Esophagus muscularis mucosa (tissue), 4 donors: ENCODE measurements around the gene SH3BGRL2. TPM values are rescaled to one million over a fixed set of nuclear protein-coding genes. Genes with fewer than 3 reads are reported as not detected.

Experiments
- DNase-seq: peaks from one replicate; pipeline ENCODE4 v3.0.0-alpha.2; 2017; ENCODE audit errors: extremely low spot score
- H3K27ac ChIP-seq, 4 donors: fragments of 200-600 bp; sonication (generic); replicated peaks in 1 of 4; 1 replicate in 3 of 4; 2 replicates in 1 of 4; pipeline ENCODE4 v1.5.1; 2016 to 2019; ENCODE audit warnings: mild to moderate bottlenecking in 1 of 4
- H3K27me3 ChIP-seq, 4 donors: fragments of 200-600 bp; sonication (generic); one replicate each; pipeline versions ENCODE4 v1.5.1 to v1.6.0; 2016 to 2019
- H3K36me3 ChIP-seq, 4 donors: fragments of 200-600 bp; sonication (generic); one replicate each; pipeline ENCODE4 v1.5.1; 2016 to 2019
- H3K4me1 ChIP-seq, 4 donors: fragments of 200-600 bp; sonication (generic); one replicate each; pipeline ENCODE4 v1.5.1; 2016 to 2019
- H3K4me3 ChIP-seq, 4 donors: fragments of 200-600 bp; sonication (generic); 1 replicate in 2 of 4; 2 replicates in 2 of 4; pipeline ENCODE4 v1.5.1; 2016 to 2019; ENCODE audit warnings: mild to moderate bottlenecking in 4 of 4, moderate library complexity in 1 of 4
- H3K9me3 ChIP-seq, 4 donors: fragments of 200-600 bp; sonication (generic); 1 replicate in 3 of 4; 2 replicates in 1 of 4; pipeline ENCODE4 v1.5.1; 2016 to 2019
- EP300 ChIP-seq: sonication (generic); formaldehyde crosslinking; IDR thresholded peaks from one replicate; pipeline ENCODE4 v1.6.1; 2017; ENCODE audit warnings: antibody characterized with exemption
- POLR2A ChIP-seq: fragments of 450-650 bp; IDR thresholded peaks from one replicate; pipeline ENCODE4 v1.6.1; 2017; ENCODE audit warnings: antibody characterized with exemption, moderate library complexity, mild to moderate bottlenecking, low read depth
- POLR2AphosphoS5 ChIP-seq, 2 donors: sonication (generic); formaldehyde crosslinking; IDR thresholded peaks; one replicate each; pipeline ENCODE4 v1.6.1; 2017; ENCODE audit warnings: antibody characterized with exemption in 2 of 2
- WGBS: methylation state at CpG from one replicate; pipeline ENCODE4 v1.1.5; 2018; 5-methylcytosine and 5-hydroxymethylcytosine counted together
- intact Hi-C: fragments of 100-400 bp; cut with DNase I; formaldehyde crosslinking; loops from one replicate; pipeline ENCODE4 v1.15.1; 2023
- total RNA-seq, 4 donors: library from RNA; depleted of rRNA; stranded (reverse); fragments of >200 nt; gene quantifications; one replicate each; pipeline versions ENCODE4 v1.1.0 to v1.2.1, GENCODE V29; 2016
- TF ChIP-seq, protein P1 (sequence below), 3 experiments: fragments of 200-600 bp in 2 of 3; fragments of 450-650 bp in 1 of 3; sonication (generic) in 2 of 3; IDR thresholded peaks; one replicate each; pipeline ENCODE4 v1.5.1; 2017 to 2019; ENCODE audit warnings: antibody characterized with exemption in 3 of 3, mild to moderate bottlenecking in 2 of 3, moderate library complexity in 1 of 3

SH3BGRL2 gene
- total RNA-seq = 10 to 100 TPM; 22.8 to 34.1 (median 31.6) TPM

DNA sequence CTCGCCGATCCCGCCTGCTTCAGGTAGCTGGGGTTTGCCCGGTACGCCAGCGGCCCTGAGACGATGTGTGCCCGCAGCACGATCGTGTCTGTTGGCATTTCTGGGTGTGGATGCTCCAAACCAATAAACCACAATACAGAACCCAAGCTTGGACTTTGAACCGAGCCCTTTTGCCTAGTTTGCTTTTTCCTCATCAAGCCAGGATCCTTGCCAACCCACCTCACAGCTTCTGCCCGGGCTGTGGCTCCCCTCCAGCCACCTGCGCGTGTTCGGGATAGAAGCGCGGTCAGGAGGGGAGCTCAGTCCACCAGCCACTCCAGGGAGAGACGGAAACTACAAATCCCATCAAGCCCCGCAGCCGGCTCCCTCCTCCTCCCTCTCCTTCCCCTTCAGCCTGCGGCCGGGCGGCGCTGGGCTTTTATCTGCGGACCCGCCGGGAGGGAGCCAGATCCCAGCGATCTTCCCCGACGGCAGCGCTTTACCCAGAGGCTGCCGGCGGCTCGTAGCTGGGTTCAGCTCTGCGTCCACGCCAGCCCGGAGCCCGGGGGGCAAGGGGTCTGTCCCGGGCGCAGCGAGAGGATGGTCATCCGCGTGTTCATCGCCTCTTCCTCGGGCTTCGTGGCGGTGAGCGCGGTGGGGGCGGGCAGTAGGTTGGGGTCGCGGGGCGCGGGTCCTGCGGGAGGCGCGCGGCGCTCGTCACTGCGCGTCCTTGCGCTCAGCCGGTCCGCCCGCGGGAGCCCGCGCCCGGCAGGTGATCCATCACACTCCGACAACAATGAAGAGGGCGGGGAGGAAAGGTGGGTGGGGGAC is at the start of gene SH3BGRL2:
SH3BGRL2 (plus strand) TSS at position 447 of the 810 bp plus-strand sequence; CDS start at position 580, 133 bp downstream.
- Histone ChIP-seq H3K27ac (peak within 1 kb of the TSS; percentile 76 to 78 (median 76)), H3K4me3 (peak within 1 kb of the TSS; percentile 70 to 89 (median 82)), H3K4me1 (peaks cover 0 to 27% (median 19%) of the 10 kb centered on the region in 4 donors), H3K36me3 (no peaks in the 10 kb centered on the region), H3K9me3 (no peaks in the 10 kb centered on the region), H3K27me3 (no peaks in the 10 kb centered on the region)
- intact Hi-C loops = no loop called here
- peak; percentile 92 for DNase-seq
- TF ChIP-seq POLR2AphosphoS5 (IDR thresholded peaks at IDR 0.05) = peak; percentile 47 to 71
- no peak for TF ChIP-seq EP300
- under 1% methylated on average over 20 of the region's 72 CpGs for WGBS

DNA sequence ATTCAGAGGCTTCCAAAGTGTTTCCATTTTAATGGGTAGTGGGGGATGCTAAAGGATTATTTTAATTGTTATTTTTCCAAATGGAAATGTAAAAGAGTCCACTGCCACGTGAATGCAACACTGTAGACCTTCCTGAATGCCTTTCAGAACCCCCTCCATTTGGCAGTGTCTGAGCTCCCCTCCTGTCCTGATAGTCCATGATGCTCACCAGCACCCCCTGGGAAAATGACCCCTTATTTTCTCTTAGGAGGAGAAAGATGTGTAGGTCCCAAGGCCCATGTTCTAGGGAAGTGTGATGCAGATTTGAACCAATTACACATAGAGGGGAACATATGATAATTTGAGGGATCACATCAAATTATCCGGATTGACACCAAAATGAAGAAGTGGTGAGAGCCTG is 46.8 kb upstream of the SH3BGRL2 start:
- intact Hi-C loops = no loop called here
- H3K36me3 ChIP-seq = no peaks in the 10 kb centered on the region
- no peak overlapping the region for H3K4me3 ChIP-seq

DNA sequence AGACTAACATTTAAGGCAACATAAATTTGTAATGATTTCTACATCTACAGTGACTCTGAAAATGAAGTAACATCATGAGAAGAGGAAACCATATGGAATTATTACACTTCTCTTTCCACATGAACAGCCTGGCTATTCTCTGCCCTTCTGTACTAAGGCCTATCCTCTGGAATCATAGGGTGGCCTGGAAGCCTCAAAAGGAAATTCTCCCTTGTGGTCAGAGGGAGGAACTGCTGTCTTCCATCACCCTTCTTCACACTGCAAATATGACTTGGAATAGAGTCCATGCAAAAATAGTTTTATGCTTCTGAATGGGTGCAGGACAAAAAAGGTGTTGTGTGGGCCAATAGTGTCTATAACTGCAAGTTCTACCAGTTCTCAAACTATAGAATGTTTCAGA is 44.6 kb upstream of the SH3BGRL2 start:
- Histone ChIP-seq H3K27me3 (no peaks in the 10 kb centered on the region), H3K27ac (no peak overlapping the region), H3K9me3 (no peaks in the 10 kb centered on the region), H3K4me1 (no peaks in the 10 kb centered on the region), H3K36me3 (no peaks in the 10 kb centered on the region), H3K4me3 (no peak overlapping the region)
- TF ChIP-seq POLR2A = no peak
- TF ChIP-seq, protein P1, sequence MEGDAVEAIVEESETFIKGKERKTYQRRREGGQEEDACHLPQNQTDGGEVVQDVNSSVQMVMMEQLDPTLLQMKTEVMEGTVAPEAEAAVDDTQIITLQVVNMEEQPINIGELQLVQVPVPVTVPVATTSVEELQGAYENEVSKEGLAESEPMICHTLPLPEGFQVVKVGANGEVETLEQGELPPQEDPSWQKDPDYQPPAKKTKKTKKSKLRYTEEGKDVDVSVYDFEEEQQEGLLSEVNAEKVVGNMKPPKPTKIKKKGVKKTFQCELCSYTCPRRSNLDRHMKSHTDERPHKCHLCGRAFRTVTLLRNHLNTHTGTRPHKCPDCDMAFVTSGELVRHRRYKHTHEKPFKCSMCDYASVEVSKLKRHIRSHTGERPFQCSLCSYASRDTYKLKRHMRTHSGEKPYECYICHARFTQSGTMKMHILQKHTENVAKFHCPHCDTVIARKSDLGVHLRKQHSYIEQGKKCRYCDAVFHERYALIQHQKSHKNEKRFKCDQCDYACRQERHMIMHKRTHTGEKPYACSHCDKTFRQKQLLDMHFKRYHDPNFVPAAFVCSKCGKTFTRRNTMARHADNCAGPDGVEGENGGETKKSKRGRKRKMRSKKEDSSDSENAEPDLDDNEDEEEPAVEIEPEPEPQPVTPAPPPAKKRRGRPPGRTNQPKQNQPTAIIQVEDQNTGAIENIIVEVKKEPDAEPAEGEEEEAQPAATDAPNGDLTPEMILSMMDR (IDR thresholded peaks at IDR 0.05) = peak in 1 of 3 experiments; percentile 30
- DNase-seq = no peak
- intact Hi-C loops = no loop called here

More for the DNA sequence above, 46.8 kb upstream of the SH3BGRL2 start:
- H3K9me3 ChIP-seq = no peaks in the 10 kb centered on the region
- WGBS = 79% methylated on average over 2 of the region's 2 CpGs
- DNase-seq = no peak
- H3K27ac ChIP-seq = no peak overlapping the region
- H3K27me3 ChIP-seq = no peaks in the 10 kb centered on the region
- H3K4me1 ChIP-seq = no peaks in the 10 kb centered on the region
- TF ChIP-seq POLR2A = no peak
- TF ChIP-seq POLR2AphosphoS5 (IDR thresholded peaks at IDR 0.05) = no peak
- TF ChIP-seq, protein P1 (IDR thresholded peaks at IDR 0.05) = no peak
- no peak for TF ChIP-seq EP300

DNA sequence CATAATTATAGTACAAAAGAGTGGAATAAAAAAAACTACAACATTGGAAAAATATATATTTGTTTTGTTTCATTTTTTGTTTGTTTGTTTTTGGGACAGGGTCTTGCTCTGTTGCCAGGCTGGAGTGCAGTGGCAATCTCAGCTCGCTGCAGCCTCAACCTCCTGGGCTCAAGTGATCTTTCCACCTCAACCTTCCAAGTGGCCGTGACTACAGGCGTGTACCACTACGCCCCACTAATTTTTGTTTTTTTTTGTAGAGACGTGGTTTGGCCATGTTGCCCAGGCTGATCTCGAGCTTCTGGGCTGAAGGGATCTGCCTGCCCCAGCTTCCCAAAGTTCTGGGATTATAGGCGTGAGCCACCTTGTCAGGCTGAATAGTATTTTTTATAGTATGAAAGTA is 41.4 kb upstream of the SH3BGRL2 start:
- intact Hi-C loops = no loop called here
- Histone ChIP-seq H3K4me1 (no peaks in the 10 kb centered on the region), H3K36me3 (no peaks in the 10 kb centered on the region), H3K4me3 (no peak overlapping the region), H3K27ac (no peak overlapping the region), H3K27me3 (no peaks in the 10 kb centered on the region), H3K9me3 (no peaks in the 10 kb centered on the region)
- TF ChIP-seq, protein P1 (IDR thresholded peaks at IDR 0.05) = no peak
- TF ChIP-seq POLR2AphosphoS5 (IDR thresholded peaks at IDR 0.05) = no peak
- no peak for TF ChIP-seq EP300
- no peak for TF ChIP-seq POLR2A
- 80% methylated on average over 7 of the region's 7 CpGs for WGBS
- no peak for DNase-seq

DNA sequence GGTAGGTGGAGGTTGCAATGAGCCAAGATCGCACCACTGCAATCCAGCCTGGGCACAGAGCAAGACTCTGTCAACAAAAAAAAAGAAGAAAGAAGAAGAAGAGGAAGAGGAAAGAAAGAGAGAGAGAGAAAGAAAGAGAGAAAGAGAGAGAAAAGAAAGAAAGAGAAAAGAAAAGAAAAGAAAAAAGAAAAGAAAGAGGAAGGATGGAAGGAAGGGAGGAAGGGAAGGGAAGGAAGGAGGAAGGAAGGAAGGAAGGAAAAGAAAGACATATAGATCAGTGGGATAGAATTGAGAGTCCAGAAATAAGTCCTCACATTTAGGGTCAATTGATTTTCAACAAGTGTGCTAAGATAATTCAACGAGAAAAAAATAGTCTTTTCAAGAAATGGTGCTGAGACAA is 34.0 kb upstream of the SH3BGRL2 start:
- no peak overlapping the region for H3K4me3 ChIP-seq
- TF ChIP-seq POLR2A = no peak
- TF ChIP-seq, protein P1 (IDR thresholded peaks at IDR 0.05) = no peak
- TF ChIP-seq EP300 = no peak
- H3K9me3 ChIP-seq = no peaks in the 10 kb centered on the region
- no peak overlapping the region for H3K27ac ChIP-seq
- H3K4me1 ChIP-seq = peaks cover 0 to 10% (median 0%) of the 10 kb centered on the region in 4 donors
- 98% methylated on average over 2 of the region's 2 CpGs for WGBS
- intact Hi-C loops = no loop called here
- DNase-seq = no peak
- H3K27me3 ChIP-seq = no peaks in the 10 kb centered on the region
- no peaks in the 10 kb centered on the region for H3K36me3 ChIP-seq
